Liver (tissue), 9 donors: ENCODE data around the gene CCDC160. TPM values are rescaled to one million over a fixed set of nuclear protein-coding genes. Genes with fewer than 3 reads are reported as not detected.

ENCODE experiments used
- DNase-seq: peaks from one replicate; pipeline ENCODE4 v3.0.0-alpha.2; 2017; ENCODE audit warnings: low spot score
- H3K27ac ChIP-seq, 2 donors: one replicate each; pipeline ENCODE4 v1.7.0; 2013; ENCODE audit warnings: inconsistent platforms in 2 of 2, low read length in 2 of 2, control low read depth in 1 of 2, low read depth in 1 of 2, mild to moderate bottlenecking in 1 of 2
- H3K27me3 ChIP-seq, 4 donors: one replicate each; pipeline versions ENCODE4 v1.6.1 to v1.7.0; 2013; ENCODE audit warnings: low read length in 3 of 4, inconsistent platforms in 1 of 4, mild to moderate bottlenecking in 1 of 4, moderate library complexity in 1 of 4; ENCODE audit not compliant: control insufficient read depth in 4 of 4, insufficient read depth in 4 of 4
- H3K36me3 ChIP-seq, 4 donors: one replicate each; pipeline versions ENCODE4 v1.6.1 to v1.7.0; 2013; ENCODE audit warnings: low read length in 3 of 4, mild to moderate bottlenecking in 3 of 4, low read depth in 1 of 4, moderate library complexity in 1 of 4; ENCODE audit not compliant: control insufficient read depth in 4 of 4, insufficient read depth in 3 of 4
- H3K4me1 ChIP-seq, 4 donors: one replicate each; pipeline versions ENCODE4 v1.6.1 to v1.7.0; 2013; ENCODE audit warnings: low read length in 3 of 4, mild to moderate bottlenecking in 3 of 4, moderate library complexity in 1 of 4; ENCODE audit not compliant: control insufficient read depth in 4 of 4, insufficient read depth in 4 of 4
- H3K4me3 ChIP-seq, 3 donors: one replicate each; pipeline versions ENCODE4 v1.6.1 to v1.7.0; 2013; ENCODE audit warnings: low read length in 3 of 3, control low read depth in 1 of 3, low read depth in 1 of 3, mild to moderate bottlenecking in 1 of 3
- H3K9ac ChIP-seq, 2 donors: one replicate each; pipeline ENCODE4 v1.7.0; 2013; ENCODE audit warnings: low read length in 2 of 2, mild to moderate bottlenecking in 2 of 2, moderate library complexity in 2 of 2, control low read depth in 1 of 2, low read depth in 1 of 2
- H3K9me3 ChIP-seq, 4 donors: one replicate each; pipeline versions ENCODE4 v1.6.1 to v1.7.0; 2013; ENCODE audit warnings: low read length in 3 of 4; ENCODE audit not compliant: control insufficient read depth in 4 of 4
- ATF3 ChIP-seq: IDR thresholded peaks from 2 replicates; pipeline ENCODE4 v1.6.1; 2016; ENCODE audit warnings: antibody characterized with exemption
- CTCF ChIP-seq: fragments of 150-350 bp; IDR thresholded peaks from 2 replicates; pipeline ENCODE4 v1.5.1; 2017; ENCODE audit warnings: improper control_type of control experiment, low read depth, low read length; ENCODE audit not compliant: missing input control
- EGR1 ChIP-seq, 2 donors: IDR thresholded peaks; 2 replicates each; pipeline ENCODE4 v1.6.1; 2016 to 2018; ENCODE audit warnings: antibody characterized with exemption in 2 of 2, low read depth in 2 of 2
- FOXA2 ChIP-seq: IDR thresholded peaks from 2 replicates; pipeline ENCODE4 v1.6.1; 2016; ENCODE audit warnings: antibody characterized with exemption
- GABPA ChIP-seq, 2 donors: IDR thresholded peaks in 1 of 2; conservative IDR thresholded peaks in 1 of 2; 2 replicates each; pipeline ENCODE4 v1.6.1; 2016; ENCODE audit warnings: antibody characterized with exemption in 2 of 2, mild to moderate bottlenecking in 1 of 2, moderate library complexity in 1 of 2
- HNF4A ChIP-seq, 2 donors: conservative IDR thresholded peaks; 2 replicates each; pipeline ENCODE4 v1.6.1; 2016; ENCODE audit warnings: antibody characterized with exemption in 2 of 2, mild to moderate bottlenecking in 2 of 2
- HNF4G ChIP-seq: IDR thresholded peaks from 2 replicates; pipeline ENCODE4 v1.6.1; 2016; ENCODE audit warnings: antibody characterized with exemption
- JUND ChIP-seq, 2 donors: IDR thresholded peaks; 2 replicates each; pipeline ENCODE4 v1.6.1; 2016; ENCODE audit warnings: antibody characterized with exemption in 2 of 2
- MAX ChIP-seq: IDR thresholded peaks from 2 replicates; pipeline ENCODE4 v1.6.1; 2016; ENCODE audit warnings: antibody characterized with exemption
- NR2F2 ChIP-seq: IDR thresholded peaks from 2 replicates; pipeline ENCODE4 v1.6.1; 2016; ENCODE audit warnings: antibody characterized with exemption
- RAD21 ChIP-seq, 2 donors: IDR thresholded peaks; 2 replicates each; pipeline ENCODE4 v1.6.1; 2016; ENCODE audit warnings: antibody characterized with exemption in 2 of 2, mild to moderate bottlenecking in 2 of 2
- REST ChIP-seq: IDR thresholded peaks from 2 replicates; pipeline ENCODE4 v1.6.1; 2016; ENCODE audit warnings: antibody characterized with exemption, mild to moderate bottlenecking
- RXRA ChIP-seq, 2 donors: IDR thresholded peaks; 2 replicates each; pipeline ENCODE4 v1.6.1; 2017 to 2018; ENCODE audit warnings: antibody characterized with exemption in 2 of 2, mild to moderate bottlenecking in 1 of 2
- SP1 ChIP-seq: IDR thresholded peaks from 2 replicates; pipeline ENCODE4 v1.6.1; 2018; ENCODE audit warnings: antibody characterized with exemption, mild to moderate bottlenecking
- TAF1 ChIP-seq: conservative IDR thresholded peaks from 2 replicates; pipeline ENCODE4 v1.6.1; 2016; ENCODE audit warnings: antibody characterized with exemption, mild to moderate bottlenecking
- YY1 ChIP-seq: IDR thresholded peaks from 2 replicates; pipeline ENCODE4 v1.6.1; 2016; ENCODE audit warnings: antibody characterized with exemption, mild to moderate bottlenecking
- ZBTB33 ChIP-seq: IDR thresholded peaks from 2 replicates; pipeline ENCODE4 v1.6.1; 2016; ENCODE audit warnings: antibody characterized with exemption
- WGBS: extraction: QIAGEN DNeasy Blood & Tissue Kit; methylation state at CpG from one replicate; pipeline ENCODE4 v1.1.7; 2013; 5-methylcytosine and 5-hydroxymethylcytosine counted together
- polyA plus RNA-seq, 2 donors: library from polyadenylated mRNA; stranded (reverse) in 1 of 2; unstranded in 1 of 2; fragments of 200-250 nt in 1 of 2; fragments of >200 nt in 1 of 2; fragmentation: Nextera tagmentation in 1 of 2; extraction: Ambion mirVana in 1 of 2; gene quantifications; one replicate each; pipeline versions ENCODE4 v1.2.1 to v1.2.3, GENCODE V29; 2013 to 2015
- total RNA-seq, 2 donors: library from RNA; depleted of rRNA; stranded (reverse); fragments of >200 nt; gene quantifications; one replicate each; pipeline ENCODE4 v1.2.3, GENCODE V29; 2014
- donor health status: healthy.
- donor health status: healthy.
- donor health status: healthy.
- donor health status: healthy.
- donor health status: healthy.

The CCDC160 gene
- total and polyA plus RNA-seq, 4 donors, result 0.05 to 0.17 TPM; not detected in 2

- H3K4me3 ChIP-seq, result no peak overlapping the region
- TF ChIP-seq RXRA (IDR thresholded peaks at IDR 0.05) (no peak), YY1 (no peak), NR2F2 (no peak)
- 51% methylated on average over 2 of the region's 2 CpGs for WGBS
Measured at GRCh38 chrX:134191281-134191680, 45.7 kb upstream of the CCDC160 start.

GRCh38 chrX:134194915-134195314, 42.1 kb upstream of the CCDC160 start:
- Histone ChIP-seq H3K27me3 (peaks cover 0 to 3% (median under 1%) of the 10 kb centered on the region in 4 donors), H3K36me3 (no peaks in the 10 kb centered on the region), H3K27ac (no peak overlapping the region), H3K4me1 (no peaks in the 10 kb centered on the region), H3K4me3 (no peak overlapping the region), H3K9me3 (peaks cover 0 to 1% (median 0%) of the 10 kb centered on the region in 4 donors), H3K9ac (no peak overlapping the region)
- DNase-seq, result no peak
- 85% methylated on average over 6 of the region's 6 CpGs for WGBS
- no peak for TF ChIP-seq NR2F2
- no peak for TF ChIP-seq SP1
- no peak for TF ChIP-seq YY1
- TF ChIP-seq RAD21 (IDR thresholded peaks at IDR 0.05), result no peak
- no peak for TF ChIP-seq HNF4G
- no peak for TF ChIP-seq FOXA2
- TF ChIP-seq TAF1, result no peak
- no peak for TF ChIP-seq JUND (IDR thresholded peaks at IDR 0.05)
- TF ChIP-seq REST, result no peak
- TF ChIP-seq CTCF, result no peak
- no peak for TF ChIP-seq MAX
- TF ChIP-seq ZBTB33, result no peak
- TF ChIP-seq HNF4A (conservative IDR thresholded peaks at IDR 0.05), result no peak
- no peak for TF ChIP-seq ATF3
- TF ChIP-seq EGR1 (IDR thresholded peaks at IDR 0.05; ENCODE audit: low read depth in 2 of 2), result no peak
- TF ChIP-seq GABPA (IDR thresholded peaks at IDR 0.05 in 1 of 2, conservative IDR thresholded peaks at IDR 0.05 in 1 of 2), result no peak
- no peak for TF ChIP-seq RXRA (IDR thresholded peaks at IDR 0.05)

More at GRCh38 chrX:134191281-134191680, 45.7 kb upstream of the CCDC160 start:
- H3K9me3 ChIP-seq, result no peaks in the 10 kb centered on the region
- H3K27me3 ChIP-seq, result peaks cover 0 to 2% (median 0%) of the 10 kb centered on the region in 4 donors
- H3K27ac ChIP-seq, result no peak overlapping the region
- no peaks in the 10 kb centered on the region for H3K4me1 ChIP-seq
- DNase-seq, result no peak
- no peak overlapping the region for H3K9ac ChIP-seq
- H3K36me3 ChIP-seq, result no peaks in the 10 kb centered on the region
